Ascending aorta (tissue), 2 donors: ENCODE data around the gene SMAD4. TPM values are rescaled to one million over a fixed set of nuclear protein-coding genes. Genes with fewer than 3 reads are reported as not detected.
A peak's percentile ranks its signal among the peaks of the same experiment; 100 is the strongest.
"Not testable (repeated sequence)": the region's sequence is repeated elsewhere in the genome, so short reads cannot be mapped to it uniquely, and the experiment has no call there.

Source experiments
- DNase-seq, 2 donors: peaks; one replicate each; pipeline ENCODE4 v3.0.0-alpha.2; 2019; ENCODE audit warnings: low spot score in 2 of 2
- H3K27ac ChIP-seq, 2 donors: fragments of 200-600 bp; sonication (generic); one replicate each; pipeline ENCODE4 v1.5.1; 2016 to 2017; ENCODE audit warnings: mild to moderate bottlenecking in 1 of 2
- H3K27me3 ChIP-seq: fragments of 200-600 bp; sonication (generic); one replicate; pipeline ENCODE4 v1.5.1; 2017
- H3K36me3 ChIP-seq, 2 donors: fragments of 200-600 bp; sonication (generic); one replicate each; pipeline ENCODE4 v1.5.1; 2016
- H3K4me1 ChIP-seq, 2 donors: fragments of 200-600 bp; sonication (generic); one replicate each; pipeline ENCODE4 v1.5.1; 2016 to 2017; ENCODE audit warnings: mild to moderate bottlenecking in 1 of 2
- H3K4me3 ChIP-seq, 2 donors: fragments of 200-600 bp; sonication (generic); one replicate each; pipeline ENCODE4 v1.5.1; 2016 to 2017; ENCODE audit warnings: mild to moderate bottlenecking in 1 of 2
- H3K9me3 ChIP-seq, 2 donors: fragments of 200-600 bp; sonication (generic); one replicate each; pipeline ENCODE4 v1.5.1; 2016
- CTCF ChIP-seq, 3 experiments: fragments of 200-600 bp in 2 of 3; fragments of 450-650 bp in 1 of 3; sonication (generic) in 2 of 3; IDR thresholded peaks; one replicate each; pipeline ENCODE4 v1.5.1; 2016 to 2019; ENCODE audit warnings: antibody characterized with exemption in 3 of 3, mild to moderate bottlenecking in 1 of 3, moderate library complexity in 1 of 3
- intact Hi-C: fragments of 100-400 bp; cut with DNase I; formaldehyde crosslinking; loops from one replicate; pipeline ENCODE4 v1.15.1; 2023
- total RNA-seq: library from RNA; depleted of rRNA; stranded (reverse); fragments of >200 nt; gene quantifications from one replicate; pipeline ENCODE4 v1.1.0, GENCODE V29; 2016

Gene SMAD4
- total RNA-seq, 1 donor from 2014 or later = 196 TPM

GRCh38 chr18:51107082-51107481, 77.1 kb downstream of the SMAD4 start:
- Histone ChIP-seq H3K36me3 (no peaks in the 10 kb centered on the region), H3K27me3 (no peaks in the 10 kb centered on the region), H3K27ac (no peak overlapping the region), H3K4me3 (no peak overlapping the region), H3K9me3 (no peaks in the 10 kb centered on the region), H3K4me1 (no peaks in the 10 kb centered on the region)
- intact Hi-C loops = no loop called here
- DNase-seq = no peak
- TF ChIP-seq CTCF (IDR thresholded peaks at IDR 0.05) = no peak

GRCh38 chr18:51107598-51108305, 77.7 kb downstream of the SMAD4 start:
- Histone ChIP-seq H3K36me3 (no peaks in the 10 kb centered on the region), H3K4me3 (no peak overlapping the region), H3K4me1 (no peaks in the 10 kb centered on the region), H3K27ac (no peak overlapping the region), H3K9me3 (no peaks in the 10 kb centered on the region), H3K27me3 (no peaks in the 10 kb centered on the region)
- no peak for DNase-seq
- intact Hi-C loops = no loop called here
- no peak for TF ChIP-seq CTCF (IDR thresholded peaks at IDR 0.05)

DNA sequence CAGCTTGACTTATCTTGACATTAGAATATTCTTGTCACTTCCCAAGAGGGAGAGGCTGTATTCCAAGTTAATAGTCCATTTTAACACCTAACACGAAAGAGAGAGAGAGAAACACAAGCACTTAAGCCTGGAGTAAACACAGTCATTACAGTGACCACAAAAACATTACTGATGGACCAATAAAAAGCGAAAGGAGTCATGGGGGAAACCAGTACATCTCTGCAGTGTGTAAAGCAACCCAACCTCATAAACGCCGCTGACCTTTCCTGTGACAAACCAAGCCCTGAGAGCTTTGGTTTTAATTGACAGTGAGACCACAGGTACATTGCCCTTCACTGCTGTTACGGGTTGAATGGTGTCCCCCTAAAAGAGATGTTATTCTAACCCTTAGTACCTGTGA, 78.3 kb downstream of the SMAD4 start:
- DNase-seq = no peak
- H3K36me3 ChIP-seq = no peaks in the 10 kb centered on the region
- H3K4me3 ChIP-seq = no peak overlapping the region
- no peak overlapping the region for H3K27ac ChIP-seq
- TF ChIP-seq CTCF (IDR thresholded peaks at IDR 0.05) = no peak
- intact Hi-C loops = no loop called here
- no peaks in the 10 kb centered on the region for H3K27me3 ChIP-seq
- H3K9me3 ChIP-seq = no peaks in the 10 kb centered on the region
- H3K4me1 ChIP-seq = no peaks in the 10 kb centered on the region

- Histone ChIP-seq H3K4me3 (no peak overlapping the region), H3K27ac (no peak overlapping the region), H3K27me3 (no peaks in the 10 kb centered on the region), H3K9me3 (no peaks in the 10 kb centered on the region), H3K36me3 (no peaks in the 10 kb centered on the region), H3K4me1 (no peaks in the 10 kb centered on the region)
- no peak for DNase-seq
- intact Hi-C loops = no loop called here
- peak; percentile 80 to 93 (median 90) for TF ChIP-seq CTCF (IDR thresholded peaks at IDR 0.05)
Measured at GRCh38 chr18:51110073-51110797, 80.2 kb downstream of the SMAD4 start.

DNA sequence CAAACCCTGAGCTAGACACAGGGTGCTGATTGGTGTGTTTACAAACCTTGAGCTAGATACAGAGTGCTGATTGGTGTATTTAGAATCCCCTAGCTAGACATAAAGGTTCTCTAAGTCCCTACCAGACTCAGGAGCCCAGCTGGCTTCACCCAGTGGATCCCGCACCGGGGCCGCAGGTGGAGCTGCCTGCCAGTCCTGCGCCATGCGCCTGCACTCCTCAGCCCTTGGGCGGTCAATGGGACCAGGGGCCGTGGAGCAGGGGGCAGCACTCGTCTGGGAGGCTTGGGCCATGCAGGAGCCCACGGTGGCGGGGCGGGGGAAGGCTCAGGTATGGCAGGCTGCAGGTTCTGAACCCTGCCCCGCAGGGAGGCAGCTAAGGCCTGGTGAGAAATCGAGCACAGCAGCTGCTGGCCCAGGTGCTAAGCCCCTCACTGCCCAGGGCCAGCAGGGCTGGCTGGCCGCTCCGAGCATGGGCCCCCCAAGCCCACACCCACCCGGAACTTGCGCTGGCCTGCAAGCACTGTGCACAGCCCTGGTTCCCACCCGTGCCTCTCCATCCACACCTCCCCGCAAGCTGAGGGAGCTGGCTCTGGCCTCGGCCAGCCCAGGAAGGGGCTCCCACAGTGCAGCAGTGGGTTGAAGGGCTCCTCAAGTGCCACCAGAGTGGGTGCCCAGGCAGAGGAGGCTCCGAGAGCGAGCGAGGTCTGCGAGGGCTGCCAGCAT, 81.8 kb downstream of the SMAD4 start:
- H3K9me3 ChIP-seq, H3K4me1 ChIP-seq, H3K36me3 ChIP-seq, DNase-seq, H3K4me3 ChIP-seq, H3K27me3 ChIP-seq, H3K27ac ChIP-seq, intact Hi-C loops: not testable (repeated sequence)

GRCh38 chr18:51116996-51117395, 87.0 kb downstream of the SMAD4 start:
- intact Hi-C loops, H3K4me3 ChIP-seq, H3K27me3 ChIP-seq, H3K36me3 ChIP-seq, H3K4me1 ChIP-seq, H3K9me3 ChIP-seq, H3K27ac ChIP-seq, DNase-seq: not testable (repeated sequence)

DNA sequence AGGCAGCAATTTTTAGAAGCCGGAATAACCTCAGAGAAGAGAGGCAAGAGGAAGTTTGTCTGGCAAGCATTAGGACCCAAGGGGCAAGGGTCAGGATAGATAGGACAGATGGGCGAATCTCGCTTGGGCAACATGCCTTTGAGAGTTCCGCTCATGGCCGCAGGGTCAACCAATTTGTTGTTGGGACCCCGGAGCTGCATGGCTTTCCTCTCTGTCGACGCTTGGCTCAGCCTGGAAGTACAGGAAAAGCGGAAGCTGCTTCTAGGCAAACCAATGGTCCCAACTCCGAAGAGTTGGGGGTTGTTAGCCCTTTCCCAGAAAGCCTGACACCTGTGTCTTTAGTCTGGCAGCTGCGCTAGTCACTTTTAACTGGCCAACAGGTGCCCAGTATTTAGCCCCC, 89.5 kb downstream of the SMAD4 start:
- H3K4me3 ChIP-seq, DNase-seq, H3K9me3 ChIP-seq, H3K27ac ChIP-seq, intact Hi-C loops, H3K4me1 ChIP-seq, H3K36me3 ChIP-seq, H3K27me3 ChIP-seq: not testable (repeated sequence)

GRCh38 chr18:51119976-51120375, 90.0 kb downstream of the SMAD4 start:
- H3K4me3 ChIP-seq, DNase-seq, H3K4me1 ChIP-seq, intact Hi-C loops, H3K27ac ChIP-seq, H3K36me3 ChIP-seq, H3K27me3 ChIP-seq, H3K9me3 ChIP-seq: not testable (repeated sequence)
